ENCODE measurements around the gene IFIT1. TPM values are rescaled to one million over a fixed set of nuclear protein-coding genes. Genes with fewer than 3 reads are reported as not detected.
"Not testable (repeated sequence)": the region's sequence is repeated elsewhere in the genome, so short reads cannot be mapped to it uniquely, and the experiment has no call there.

IFIT1 gene
- total RNA-seq, 2 donors from 2014 or later = 9.0 to 44.3 TPM

GRCh38 chr10:89431977-89432376, 39.6 kb downstream of the IFIT1 start:
- DNase-seq (ENCODE audit: low spot score) (no peak), ATAC-seq (ENCODE audit: insufficient number of reproducible peaks, low FRiP score, low read depth) (no peak)
- TF ChIP-seq, protein P1, sequence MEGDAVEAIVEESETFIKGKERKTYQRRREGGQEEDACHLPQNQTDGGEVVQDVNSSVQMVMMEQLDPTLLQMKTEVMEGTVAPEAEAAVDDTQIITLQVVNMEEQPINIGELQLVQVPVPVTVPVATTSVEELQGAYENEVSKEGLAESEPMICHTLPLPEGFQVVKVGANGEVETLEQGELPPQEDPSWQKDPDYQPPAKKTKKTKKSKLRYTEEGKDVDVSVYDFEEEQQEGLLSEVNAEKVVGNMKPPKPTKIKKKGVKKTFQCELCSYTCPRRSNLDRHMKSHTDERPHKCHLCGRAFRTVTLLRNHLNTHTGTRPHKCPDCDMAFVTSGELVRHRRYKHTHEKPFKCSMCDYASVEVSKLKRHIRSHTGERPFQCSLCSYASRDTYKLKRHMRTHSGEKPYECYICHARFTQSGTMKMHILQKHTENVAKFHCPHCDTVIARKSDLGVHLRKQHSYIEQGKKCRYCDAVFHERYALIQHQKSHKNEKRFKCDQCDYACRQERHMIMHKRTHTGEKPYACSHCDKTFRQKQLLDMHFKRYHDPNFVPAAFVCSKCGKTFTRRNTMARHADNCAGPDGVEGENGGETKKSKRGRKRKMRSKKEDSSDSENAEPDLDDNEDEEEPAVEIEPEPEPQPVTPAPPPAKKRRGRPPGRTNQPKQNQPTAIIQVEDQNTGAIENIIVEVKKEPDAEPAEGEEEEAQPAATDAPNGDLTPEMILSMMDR (IDR thresholded peaks at IDR 0.05) = no peak
- H3K36me3 ChIP-seq = no peaks in the 10 kb centered on the region
- no peaks in the 10 kb centered on the region for H3K9me3 ChIP-seq
- H3K27me3 ChIP-seq (replicated peaks; ENCODE audit: insufficient read depth) = no peaks in the 10 kb centered on the region
- no peak overlapping the region for H3K4me3 ChIP-seq
- no peak overlapping the region for H3K27ac ChIP-seq
- no peaks in the 10 kb centered on the region for H3K4me1 ChIP-seq (ENCODE audit: control insufficient read depth in 1 of 2, low read depth in 2 of 2)

DNA sequence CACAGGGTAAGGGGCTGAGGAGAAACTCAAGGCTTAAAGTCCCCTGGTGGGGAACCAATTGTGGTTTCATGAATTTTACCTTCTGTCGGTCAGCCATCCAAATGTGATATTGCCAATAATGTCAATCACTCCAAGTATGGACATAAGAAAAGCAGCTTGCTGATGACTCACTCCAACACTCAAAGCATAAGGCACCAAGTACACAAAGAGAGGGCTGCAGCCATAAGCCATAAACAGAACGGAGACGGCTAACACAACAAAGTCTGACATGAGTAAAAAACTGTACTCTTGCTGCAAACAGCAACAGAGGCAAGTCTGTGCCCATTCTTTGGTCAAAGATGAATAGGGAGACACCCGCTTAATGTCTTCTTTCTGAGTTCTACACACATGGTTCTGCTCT, 46.1 kb downstream of the IFIT1 start:
- no peak for ATAC-seq (ENCODE audit: insufficient number of reproducible peaks, low FRiP score, low read depth)
- no peaks in the 10 kb centered on the region for H3K36me3 ChIP-seq

GRCh38 chr10:89440226-89441009, 48.0 kb downstream of the IFIT1 start:
- H3K27ac ChIP-seq = no peak overlapping the region
- no peak for ATAC-seq (ENCODE audit: insufficient number of reproducible peaks, low FRiP score, low read depth)

More for the DNA sequence above, 46.1 kb downstream of the IFIT1 start:
- H3K27ac ChIP-seq = no peak overlapping the region
- no peaks in the 10 kb centered on the region for H3K4me1 ChIP-seq (ENCODE audit: control insufficient read depth in 1 of 2, low read depth in 2 of 2)
- no peaks in the 10 kb centered on the region for H3K9me3 ChIP-seq
- H3K27me3 ChIP-seq (replicated peaks; ENCODE audit: insufficient read depth) = no peaks in the 10 kb centered on the region
- no peak overlapping the region for H3K4me3 ChIP-seq
- no peak for DNase-seq (ENCODE audit: low spot score)
- TF ChIP-seq, protein P1 (IDR thresholded peaks at IDR 0.05) = no peak

DNA sequence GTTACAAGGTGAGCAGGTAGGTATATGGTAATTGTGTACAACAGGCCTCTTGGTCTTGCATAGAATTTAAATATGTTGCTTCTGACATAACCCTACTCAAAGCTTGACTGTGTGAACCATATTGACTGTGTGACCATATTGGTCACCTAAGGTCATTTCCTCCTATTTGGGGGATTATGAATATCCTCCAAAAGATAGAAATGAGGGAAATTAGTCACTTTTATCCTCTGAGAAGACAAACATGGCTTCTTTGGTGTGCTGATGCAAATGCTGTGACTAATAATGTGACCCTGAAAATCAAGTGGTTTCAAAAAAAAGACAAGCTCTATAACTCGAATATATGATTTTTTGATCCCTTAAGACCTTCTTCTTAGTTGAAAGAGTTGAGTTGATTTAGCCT, 49.9 kb downstream of the IFIT1 start:
- no peak for DNase-seq (ENCODE audit: low spot score)
- H3K36me3 ChIP-seq = no peaks in the 10 kb centered on the region
- TF ChIP-seq, protein P1 (IDR thresholded peaks at IDR 0.05) = no peak
- H3K27me3 ChIP-seq (replicated peaks; ENCODE audit: insufficient read depth) = no peaks in the 10 kb centered on the region
- no peaks in the 10 kb centered on the region for H3K9me3 ChIP-seq
- no peak overlapping the region for H3K4me3 ChIP-seq
- ATAC-seq (ENCODE audit: insufficient number of reproducible peaks, low FRiP score, low read depth) = no peak
- no peaks in the 10 kb centered on the region for H3K4me1 ChIP-seq (ENCODE audit: control insufficient read depth in 1 of 2, low read depth in 2 of 2)
- no peak overlapping the region for H3K27ac ChIP-seq

More at GRCh38 chr10:89440226-89441009, 48.0 kb downstream of the IFIT1 start:
- TF ChIP-seq, protein P1 (IDR thresholded peaks at IDR 0.05) = no peak
- H3K36me3 ChIP-seq = no peaks in the 10 kb centered on the region
- no peaks in the 10 kb centered on the region for H3K4me1 ChIP-seq (ENCODE audit: control insufficient read depth in 1 of 2, low read depth in 2 of 2)
- no peaks in the 10 kb centered on the region for H3K27me3 ChIP-seq (replicated peaks; ENCODE audit: insufficient read depth)
- no peak for DNase-seq (ENCODE audit: low spot score)
- no peak overlapping the region for H3K4me3 ChIP-seq
- no peaks in the 10 kb centered on the region for H3K9me3 ChIP-seq

- not testable (repeated sequence) for H3K9me3 ChIP-seq; DNase-seq (ENCODE audit: low spot score)
Observed at GRCh38 chr10:89444819-89445218, 52.4 kb downstream of the IFIT1 start.

More at GRCh38 chr10:89444819-89445218, 52.4 kb downstream of the IFIT1 start:
- not testable (repeated sequence) for ATAC-seq (ENCODE audit: insufficient number of reproducible peaks, low FRiP score, low read depth); H3K4me3 ChIP-seq; H3K36me3 ChIP-seq; H3K4me1 ChIP-seq (ENCODE audit: control insufficient read depth in 1 of 2, low read depth in 2 of 2); H3K27me3 ChIP-seq (replicated peaks; ENCODE audit: insufficient read depth); H3K27ac ChIP-seq

Measured in thoracic aorta (tissue), 2 donors.